CD14-positive monocyte (primary cell): ENCODE results near the gene NOX3. TPM values are rescaled to one million over a fixed set of nuclear protein-coding genes. Genes with fewer than 3 reads are reported as not detected.

Experiments
- DNase-seq, 3 donors: peaks; one replicate each; pipeline ENCODE4 v3.0.0-alpha.2; 2011 to 2022
- H2AFZ ChIP-seq: 2 replicates; pipeline ENCODE4 v1.6.0; 2012; ENCODE audit warnings: mild to moderate bottlenecking, low read depth, low read length, inconsistent platforms; ENCODE audit not compliant: insufficient read depth, poor library complexity, severe bottlenecking
- H3K27ac ChIP-seq, 2 donors: 1 replicate in 1 of 2; 2 replicates in 1 of 2; pipeline ENCODE4 v1.5.1; 2012 to 2013; ENCODE audit warnings: low read length in 2 of 2, control low read depth in 1 of 2, inconsistent platforms in 1 of 2, low read depth in 1 of 2, mild to moderate bottlenecking in 1 of 2
- H3K27me3 ChIP-seq, 2 donors: one replicate each; pipeline versions ENCODE4 v1.6.0 to v1.6.1; 2011 to 2013; ENCODE audit warnings: low read length in 2 of 2; ENCODE audit not compliant: control insufficient read depth in 2 of 2, insufficient read depth in 2 of 2
- H3K36me3 ChIP-seq, 2 donors: replicated peaks in 1 of 2; 1 replicate in 1 of 2; 2 replicates in 1 of 2; pipeline versions ENCODE4 v1.5.1 to v1.6.1; 2012 to 2013; ENCODE audit warnings: low read length in 2 of 2, control low read depth in 1 of 2, inconsistent platforms in 1 of 2, mild to moderate bottlenecking in 1 of 2; ENCODE audit not compliant: insufficient read depth in 2 of 2, control insufficient read depth in 1 of 2
- H3K4me1 ChIP-seq, 2 donors: 1 replicate in 1 of 2; 2 replicates in 1 of 2; pipeline versions ENCODE4 v1.5.1 to v1.6.1; 2012 to 2013; ENCODE audit warnings: low read length in 2 of 2, control low read depth in 1 of 2, inconsistent platforms in 1 of 2, mild to moderate bottlenecking in 1 of 2, moderate library complexity in 1 of 2; ENCODE audit not compliant: insufficient read depth in 2 of 2, control insufficient read depth in 1 of 2
- H3K4me2 ChIP-seq: replicated peaks from 2 replicates; pipeline ENCODE3; 2012; ENCODE audit warnings: low read length, moderate library complexity, mild to moderate bottlenecking; ENCODE audit not compliant: poor library complexity, severe bottlenecking; ENCODE audit errors: extremely low read depth
- H3K4me3 ChIP-seq, 3 experiments: fragments of 200-600 bp in 1 of 3; sonication (generic) in 1 of 3; replicated peaks in 1 of 3; 1 replicate in 2 of 3; 2 replicates in 1 of 3; pipeline ENCODE4 v1.5.1; 2011 to 2013; ENCODE audit warnings: low read length in 3 of 3, mild to moderate bottlenecking in 3 of 3, control low read depth in 2 of 3, low read depth in 2 of 3, inconsistent platforms in 1 of 3, moderate library complexity in 1 of 3
- H3K79me2 ChIP-seq: 2 replicates; pipeline ENCODE4 v1.6.0; 2012; ENCODE audit warnings: mild to moderate bottlenecking, control low read depth, inconsistent platforms, low read length, moderate library complexity; ENCODE audit not compliant: insufficient read depth
- H3K9ac ChIP-seq: 2 replicates; pipeline ENCODE4 v1.6.0; 2017; ENCODE audit warnings: low read length, mild to moderate bottlenecking; ENCODE audit not compliant: insufficient read depth, poor library complexity, severe bottlenecking
- H3K9me3 ChIP-seq, 2 donors: replicated peaks in 1 of 2; 1 replicate in 1 of 2; 2 replicates in 1 of 2; pipeline versions ENCODE4 v1.5.1 to v1.6.1; 2012 to 2013; ENCODE audit warnings: low read length in 2 of 2, control low read depth in 1 of 2; ENCODE audit not compliant: control insufficient read depth in 1 of 2, insufficient read depth in 1 of 2
- H4K20me1 ChIP-seq: 2 replicates; pipeline ENCODE4 v1.6.0; 2012; ENCODE audit warnings: mild to moderate bottlenecking, low read length, control low read depth, moderate library complexity; ENCODE audit not compliant: insufficient read depth
- H3K27ac Mint-ChIP-seq, 7 donors: one replicate each; pipeline ENCODE4 v1.8.0; 2020; ENCODE audit warnings: mild to moderate bottlenecking in 7 of 7, mixed read lengths in 7 of 7, moderate library complexity in 6 of 7, inconsistent platforms in 2 of 7
- H3K27me3 Mint-ChIP-seq, 3 donors: one replicate each; pipeline ENCODE4 v1.8.0; 2021 to 2022; ENCODE audit warnings: low read depth in 3 of 3, mild to moderate bottlenecking in 3 of 3, mixed read lengths in 3 of 3, moderate library complexity in 3 of 3, inconsistent platforms in 1 of 3
- H3K36me3 Mint-ChIP-seq, 2 donors: one replicate each; pipeline ENCODE4 v1.8.0; 2020; ENCODE audit warnings: mixed read lengths in 2 of 2, inconsistent platforms in 1 of 2, mild to moderate bottlenecking in 1 of 2
- H3K4me1 Mint-ChIP-seq: one replicate; pipeline ENCODE4 v1.8.0; 2020; ENCODE audit warnings: mild to moderate bottlenecking, mixed read lengths
- H3K4me3 Mint-ChIP-seq, 2 donors: one replicate each; pipeline ENCODE4 v1.8.0; 2020; ENCODE audit warnings: mild to moderate bottlenecking in 2 of 2, mixed read lengths in 2 of 2, moderate library complexity in 1 of 2
- H3K9me3 Mint-ChIP-seq, 7 donors: one replicate each; pipeline ENCODE4 v1.8.0; 2020 to 2022; ENCODE audit warnings: mixed read lengths in 7 of 7, mild to moderate bottlenecking in 6 of 7, moderate library complexity in 6 of 7, inconsistent platforms in 2 of 7
- CTCF ChIP-seq: fragments of 200-600 bp; IDR thresholded peaks from one replicate; pipeline ENCODE4 v1.8.0; 2022; ENCODE audit warnings: antibody characterized with exemption, mild to moderate bottlenecking
- WGBS: methylation state at CpG from one replicate; pipeline ENCODE4 v1.1.5; 2013; ENCODE audit warnings: missing lambda C conversion rate; ENCODE audit not compliant: insufficient coverage; 5-methylcytosine and 5-hydroxymethylcytosine counted together
- intact Hi-C, 2 donors: fragments of 100-400 bp; cut with micrococcal nuclease; formaldehyde crosslinking; loops; one replicate each; pipeline versions ENCODE4 v1.15.0 to v1.15.1; 2023
- polyA plus RNA-seq, 3 donors: library from polyadenylated mRNA; depleted of rRNA in 1 of 3; unstranded in 2 of 3; stranded (reverse) in 1 of 3; fragments of 300-500 nt in 2 of 3; fragments of >200 nt in 1 of 3; fragmentation: Illumina TruSeq in 2 of 3; gene quantifications; 1 replicate in 2 of 3; 2 replicates in 1 of 3; pipeline ENCODE4 v1.2.3, GENCODE V29; 2012 to 2021

Gene NOX3
- polyA plus RNA-seq, 3 donors, result not detected

- Histone ChIP-seq H3K27ac (no peak overlapping the region), H3K79me2 (no peaks in the 10 kb centered on the region), H3K36me3 (no peaks in the 10 kb centered on the region), H3K4me1 (no peaks in the 10 kb centered on the region), H3K27me3 (no peaks in the 10 kb centered on the region), H3K4me3 (no peak overlapping the region), H3K4me2 (no peak overlapping the region), H4K20me1 (no peaks in the 10 kb centered on the region), H3K9ac (no peak overlapping the region), H3K9me3 (no peaks in the 10 kb centered on the region), H2AFZ (no peak overlapping the region)
- DNase-seq, result no peak
- Mint-ChIP-seq H3K27me3 (peaks cover 5 to 8% (median 6%) of the 10 kb centered on the region in 3 donors), H3K4me1 (no peaks in the 10 kb centered on the region), H3K9me3 (no peaks in the 10 kb centered on the region), H3K36me3 (no peaks in the 10 kb centered on the region), H3K4me3 (no peak overlapping the region), H3K27ac (peak overlapping the region in 1 of 7 donors; percentile 3)
- no peak for TF ChIP-seq CTCF
- 43% methylated on average over 5 of the region's 5 CpGs for WGBS
- intact Hi-C loops, result no loop called here
These were observed 6.8 kb downstream of the NOX3 start for GRCh38 chr6:155448668-155449449.

- H3K4me1 Mint-ChIP-seq, result no peaks in the 10 kb centered on the region
- Histone ChIP-seq H3K4me2 (no peak overlapping the region), H3K36me3 (no peaks in the 10 kb centered on the region), H4K20me1 (no peaks in the 10 kb centered on the region), H3K79me2 (no peaks in the 10 kb centered on the region), H3K27me3 (no peaks in the 10 kb centered on the region), H3K9ac (no peak overlapping the region), H3K27ac (no peak overlapping the region), H2AFZ (no peak overlapping the region), H3K4me3 (no peak overlapping the region), H3K4me1 (no peaks in the 10 kb centered on the region), H3K9me3 (no peaks in the 10 kb centered on the region)
- no peak overlapping the region for H3K27ac Mint-ChIP-seq
- H3K27me3 Mint-ChIP-seq, result peaks cover 5 to 8% (median 6%) of the 10 kb centered on the region in 3 donors
- H3K36me3 Mint-ChIP-seq, result no peaks in the 10 kb centered on the region
- no peak overlapping the region for H3K4me3 Mint-ChIP-seq
- no peaks in the 10 kb centered on the region for H3K9me3 Mint-ChIP-seq
- intact Hi-C loops, result no loop called here
- TF ChIP-seq CTCF, result no peak
- no peak for DNase-seq
These were observed 7.7 kb downstream of the NOX3 start for GRCh38 chr6:155447949-155448348.
